Trophoblast cell (in vitro differentiated cells and primary cell): ENCODE measurements around the gene KRT3.
"Not testable (repeated sequence)": the region's sequence is repeated elsewhere in the genome, so short reads cannot be mapped to it uniquely, and the experiment has no call there.

ENCODE experiments used
- DNase-seq, 2 donors: peaks; one replicate each; pipeline ENCODE4 v3.0.0-alpha.2; 2016
- H2AFZ ChIP-seq: 2 replicates; pipeline ENCODE4 v1.6.1; 2013; ENCODE audit warnings: low read length, moderate library complexity, mild to moderate bottlenecking; ENCODE audit not compliant: insufficient read depth, poor library complexity
- H2AK5ac ChIP-seq: 2 replicates; pipeline ENCODE4 v1.6.1; 2013; ENCODE audit warnings: mild to moderate bottlenecking, low read length
- H2BK120ac ChIP-seq: 2 replicates; pipeline ENCODE4 v1.6.1; 2013; ENCODE audit warnings: low read length, mild to moderate bottlenecking, moderate library complexity; ENCODE audit not compliant: insufficient read depth, poor library complexity
- H2BK12ac ChIP-seq: 2 replicates; pipeline ENCODE4 v1.6.1; 2013; ENCODE audit warnings: mild to moderate bottlenecking, low read length, moderate library complexity
- H2BK5ac ChIP-seq: 2 replicates; pipeline ENCODE4 v1.6.1; 2013; ENCODE audit warnings: low read length, low read depth, moderate library complexity, mild to moderate bottlenecking; ENCODE audit not compliant: poor library complexity
- H3K14ac ChIP-seq: 2 replicates; pipeline ENCODE4 v1.6.1; 2013; ENCODE audit warnings: mild to moderate bottlenecking, low read length
- H3K18ac ChIP-seq: 2 replicates; pipeline ENCODE4 v1.6.1; 2013; ENCODE audit warnings: mild to moderate bottlenecking, low read length
- H3K23ac ChIP-seq: 2 replicates; pipeline ENCODE4 v1.6.1; 2013; ENCODE audit warnings: low read length
- H3K27ac ChIP-seq: 2 replicates; pipeline ENCODE4 v1.5.1; 2013; ENCODE audit warnings: low read depth, mild to moderate bottlenecking, inconsistent platforms, low read length, moderate library complexity
- H3K27me3 ChIP-seq: 2 replicates; pipeline ENCODE4 v1.6.1; 2013; ENCODE audit warnings: inconsistent platforms, mild to moderate bottlenecking, low read length, moderate library complexity; ENCODE audit not compliant: insufficient read depth
- H3K36me3 ChIP-seq, 2 experiments: 1 replicate in 1 of 2; 2 replicates in 1 of 2; pipeline ENCODE4 v1.6.1; 2013; ENCODE audit warnings: low read length in 2 of 2, mild to moderate bottlenecking in 2 of 2, moderate library complexity in 1 of 2; ENCODE audit not compliant: insufficient read depth in 2 of 2, control insufficient read depth in 1 of 2
- H3K4ac ChIP-seq: 2 replicates; pipeline ENCODE4 v1.6.1; 2013; ENCODE audit warnings: low read depth, mild to moderate bottlenecking, low read length, moderate library complexity
- H3K4me1 ChIP-seq, 2 experiments: 1 replicate in 1 of 2; 2 replicates in 1 of 2; pipeline ENCODE4 v1.6.1; 2013; ENCODE audit warnings: low read length in 2 of 2, mild to moderate bottlenecking in 2 of 2, moderate library complexity in 1 of 2; ENCODE audit not compliant: insufficient read depth in 2 of 2, control insufficient read depth in 1 of 2
- H3K4me2 ChIP-seq: 2 replicates; pipeline ENCODE4 v1.6.1; 2013; ENCODE audit warnings: inconsistent platforms, mild to moderate bottlenecking, low read length, moderate library complexity
- H3K4me3 ChIP-seq: 2 replicates; pipeline ENCODE4 v1.5.1; 2013; ENCODE audit warnings: mild to moderate bottlenecking, low read depth, low read length, inconsistent platforms
- H3K79me1 ChIP-seq: one replicate; pipeline ENCODE4 v1.6.1; 2013; ENCODE audit warnings: low read length
- H3K79me2 ChIP-seq: 2 replicates; pipeline ENCODE4 v1.6.1; 2013; ENCODE audit warnings: low read length, mild to moderate bottlenecking; ENCODE audit not compliant: control insufficient read depth, insufficient read depth, poor library complexity
- H3K9ac ChIP-seq: 2 replicates; pipeline ENCODE4 v1.6.1; 2013; ENCODE audit warnings: mild to moderate bottlenecking, low read length
- H3K9me3 ChIP-seq: 2 replicates; pipeline ENCODE4 v1.6.1; 2013; ENCODE audit warnings: low read depth, mild to moderate bottlenecking, control low read depth, inconsistent platforms, low read length; ENCODE audit not compliant: insufficient read depth
- H4K12ac ChIP-seq: 2 replicates; pipeline ENCODE4 v1.6.1; 2013; ENCODE audit warnings: low read depth, mild to moderate bottlenecking, low read length, moderate library complexity
- H4K8ac ChIP-seq: 2 replicates; pipeline ENCODE4 v1.6.1; 2013; ENCODE audit warnings: low read depth, mild to moderate bottlenecking, low read length, moderate library complexity
- H4K91ac ChIP-seq: one replicate; pipeline ENCODE4 v1.6.1; 2013; ENCODE audit warnings: low read depth, mild to moderate bottlenecking, low read length, moderate library complexity
- WGBS: extraction: QIAGEN DNeasy Blood & Tissue Kit; methylation state at CpG from one replicate; pipeline ENCODE4 v1.1.7; 2013; ENCODE audit warnings: missing lambda C conversion rate; ENCODE audit not compliant: insufficient read length, insufficient coverage; ENCODE audit errors: extremely low coverage; 5-methylcytosine and 5-hydroxymethylcytosine counted together

The KRT3 gene

DNA sequence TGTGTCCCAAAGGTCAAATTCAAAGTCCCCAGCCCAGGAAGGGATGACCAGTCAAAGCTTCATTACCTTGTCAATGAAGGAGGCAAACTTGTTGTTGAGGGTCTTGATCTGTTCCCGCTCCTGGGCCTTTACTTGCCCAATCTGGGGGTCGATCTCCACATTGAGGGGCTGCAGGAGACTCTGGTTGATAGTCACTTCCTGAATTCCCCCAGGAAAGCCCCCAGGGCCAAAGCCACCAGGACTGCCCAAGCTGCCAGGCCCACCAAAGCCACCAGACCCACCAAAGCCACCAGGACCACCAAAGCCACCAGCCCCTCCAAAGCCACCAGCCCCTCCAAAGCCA lies 614 bp downstream of the KRT3 start:
- not testable (repeated sequence) for H3K14ac ChIP-seq, H3K4me3 ChIP-seq, H3K4me2 ChIP-seq, H4K12ac ChIP-seq, H3K4ac ChIP-seq, H4K8ac ChIP-seq, H3K9me3 ChIP-seq, H3K23ac ChIP-seq, H3K18ac ChIP-seq, H3K36me3 ChIP-seq, H3K27me3 ChIP-seq, DNase-seq, H4K91ac ChIP-seq, H3K79me2 ChIP-seq, H2BK5ac ChIP-seq, H3K4me1 ChIP-seq, H2BK120ac ChIP-seq, H2AFZ ChIP-seq, H3K27ac ChIP-seq, H2BK12ac ChIP-seq, H3K9ac ChIP-seq, H2AK5ac ChIP-seq, H3K79me1 ChIP-seq
- WGBS, result no CpG with 5 or more reads among the region's 2 CpGs

DNA sequence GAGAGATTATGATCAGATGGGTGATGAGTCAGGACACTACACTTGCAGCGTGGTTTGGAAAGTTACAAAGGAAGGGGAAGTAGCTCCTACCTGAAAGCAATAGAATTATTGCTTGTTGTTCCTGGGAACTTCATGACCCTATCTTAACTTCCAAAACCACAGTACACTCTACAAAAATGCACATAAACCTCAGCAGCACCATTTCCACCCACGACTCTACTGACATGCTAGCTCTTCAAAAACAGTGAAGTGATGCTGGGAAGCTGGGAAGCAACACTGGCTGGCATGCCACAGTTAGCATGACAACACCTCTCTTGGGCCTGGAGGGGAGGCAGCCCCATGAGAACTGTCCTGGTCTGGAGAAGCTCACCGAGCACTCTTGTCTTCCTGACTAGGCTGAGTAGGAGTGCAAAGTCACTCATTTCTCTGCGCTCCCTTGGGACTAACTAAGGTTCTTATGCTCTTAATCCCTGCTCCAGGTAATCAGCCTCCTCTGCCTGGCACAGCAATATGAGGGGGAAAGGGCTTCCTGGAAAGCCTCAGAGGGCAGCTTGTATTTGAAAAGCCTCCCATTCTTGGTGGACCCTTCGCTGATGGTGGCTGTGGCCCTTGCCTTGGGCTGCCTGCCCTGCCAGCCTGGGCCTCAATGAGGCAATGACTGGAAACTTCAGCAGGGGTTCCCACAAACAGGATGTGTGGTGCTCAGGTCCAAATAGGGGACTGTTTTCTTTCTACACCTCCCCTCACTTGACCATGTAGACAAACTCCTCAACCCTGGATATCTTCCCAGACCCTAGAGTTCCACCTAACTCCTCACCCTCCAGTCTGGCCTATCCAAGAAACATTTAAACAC lies 1.2 kb downstream of the KRT3 start:
- H3K79me2 ChIP-seq, result no peaks in the 10 kb centered on the region
- H3K79me1 ChIP-seq, result no peaks in the 10 kb centered on the region
- H3K4me2 ChIP-seq, result no peak overlapping the region
- H4K91ac ChIP-seq, result no peak overlapping the region
- H3K18ac ChIP-seq, result no peak overlapping the region
- H2BK5ac ChIP-seq, result no peak overlapping the region
- H2AK5ac ChIP-seq, result no peak overlapping the region
- H2BK12ac ChIP-seq, result no peak overlapping the region
- no CpG with 5 or more reads among the region's 5 CpGs for WGBS
- no peaks in the 10 kb centered on the region for H3K36me3 ChIP-seq
- H3K9me3 ChIP-seq, result peaks cover 2% of the 10 kb centered on the region
- H3K14ac ChIP-seq, result no peak overlapping the region
- H3K27ac ChIP-seq, result no peak overlapping the region
- H2AFZ ChIP-seq, result no peak overlapping the region
- H3K9ac ChIP-seq, result no peak overlapping the region
- H4K8ac ChIP-seq, result no peak overlapping the region
- no peak overlapping the region for H3K4ac ChIP-seq
- no peak overlapping the region for H3K23ac ChIP-seq
- DNase-seq, result peak in 1 of 2 donors; percentile 65
- H2BK120ac ChIP-seq, result no peak overlapping the region
- H3K27me3 ChIP-seq, result no peaks in the 10 kb centered on the region
- H3K4me1 ChIP-seq, result no peaks in the 10 kb centered on the region
- H3K4me3 ChIP-seq, result no peak overlapping the region
- no peak overlapping the region for H4K12ac ChIP-seq

DNA sequence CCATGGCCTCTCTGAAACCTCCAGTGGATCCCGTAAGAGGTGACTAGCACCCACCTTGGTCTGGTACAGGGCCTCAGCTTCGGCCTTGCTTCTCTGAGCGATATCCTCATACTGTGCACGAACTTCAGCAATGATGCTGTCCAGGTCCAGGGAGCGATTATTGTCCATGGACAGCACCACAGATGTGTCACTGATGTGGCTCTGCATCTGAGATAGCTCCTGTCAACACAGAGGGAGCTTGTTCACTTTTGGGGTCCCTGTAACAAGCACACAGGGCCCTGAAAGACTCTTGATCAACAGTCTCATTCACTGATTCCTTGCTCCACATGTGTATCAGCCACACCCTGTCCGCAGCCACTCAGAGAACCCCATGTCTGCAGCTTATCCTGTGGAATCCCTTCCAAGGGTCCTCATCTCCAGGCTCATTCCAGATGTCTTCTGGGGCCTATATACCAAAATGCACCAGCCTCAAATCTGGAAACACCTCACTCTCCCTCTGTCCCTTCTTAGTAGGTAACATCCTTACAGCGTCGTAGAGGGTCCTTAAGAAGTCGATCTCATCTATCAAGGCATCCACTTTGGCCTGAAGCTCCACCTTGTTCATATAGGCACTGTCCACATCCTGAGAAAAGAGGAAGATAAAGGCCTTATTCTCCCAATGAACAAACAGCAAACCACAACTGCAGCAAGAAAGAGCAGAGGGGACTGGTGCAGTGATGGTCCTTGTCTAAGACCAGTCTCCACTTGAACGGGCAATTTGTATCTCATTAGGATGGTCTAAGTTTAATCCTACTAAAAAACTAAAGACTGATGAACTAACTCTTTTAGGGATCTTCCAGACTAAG lies 3.5 kb downstream of the KRT3 start:
- WGBS, result no CpG with 5 or more reads among the region's 10 CpGs
- H3K9ac ChIP-seq, result no peak overlapping the region
- no peak overlapping the region for H2BK12ac ChIP-seq

DNA sequence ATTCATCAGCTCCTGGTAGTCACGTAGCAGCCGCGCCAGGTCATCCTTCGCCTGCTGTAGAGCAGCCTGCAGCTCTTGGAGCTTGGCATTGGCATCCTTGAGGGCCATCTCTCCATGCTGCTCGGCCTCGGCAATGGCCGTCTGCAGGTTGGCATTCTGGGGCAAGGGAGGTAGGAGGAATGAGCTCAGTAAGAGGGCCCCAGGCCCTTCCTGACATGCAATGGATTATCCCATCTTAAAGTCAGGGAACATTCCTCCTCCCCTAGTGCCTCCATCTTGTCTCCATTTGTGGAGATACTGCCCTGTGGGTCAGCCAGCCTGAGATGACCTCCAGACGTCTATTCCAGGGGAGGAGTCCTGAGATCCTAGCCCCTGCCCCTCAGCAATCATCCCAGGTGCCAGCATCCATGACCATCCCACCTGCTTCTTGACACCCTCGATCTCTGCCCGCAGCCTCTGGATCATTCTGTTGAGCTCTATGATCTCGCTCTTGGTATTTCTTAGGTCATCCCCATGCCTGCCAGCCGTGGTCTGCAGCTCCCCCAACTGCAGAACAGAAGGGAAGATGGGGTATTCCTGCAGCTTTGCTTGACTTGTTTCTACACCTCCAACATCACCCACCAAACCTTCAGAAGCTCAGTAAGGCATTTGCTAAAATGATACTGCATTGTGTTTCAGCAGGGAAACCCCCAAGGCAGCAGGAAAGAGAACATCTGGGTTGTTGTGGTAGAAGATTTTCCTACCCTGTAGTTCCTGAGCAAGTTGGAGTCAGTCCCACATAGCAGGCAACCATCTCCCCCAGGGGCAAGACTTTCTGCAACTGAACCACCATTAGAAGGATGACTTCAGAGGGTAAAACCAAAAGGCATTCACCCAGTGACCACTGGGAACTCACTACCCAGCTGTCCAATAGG lies 4.4 kb downstream of the KRT3 start:
- Histone ChIP-seq H2BK5ac (no peak overlapping the region), H4K8ac (no peak overlapping the region), H3K14ac (no peak overlapping the region), H3K4me3 (no peak overlapping the region), H4K91ac (no peak overlapping the region), H3K9me3 (peaks cover 2% of the 10 kb centered on the region), H2BK120ac (no peak overlapping the region), H3K27ac (no peak overlapping the region), H2AFZ (no peak overlapping the region), H3K4me2 (no peak overlapping the region), H3K79me1 (no peaks in the 10 kb centered on the region), H3K23ac (no peak overlapping the region), H3K9ac (no peak overlapping the region), H3K4me1 (no peaks in the 10 kb centered on the region), H3K4ac (no peak overlapping the region), H3K36me3 (no peaks in the 10 kb centered on the region), H3K18ac (no peak overlapping the region), H3K27me3 (no peaks in the 10 kb centered on the region), H4K12ac (no peak overlapping the region), H2BK12ac (no peak overlapping the region), H2AK5ac (no peak overlapping the region), H3K79me2 (no peaks in the 10 kb centered on the region)
- DNase-seq, result no peak
- WGBS, result no CpG with 5 or more reads among the region's 12 CpGs

More for the DNA sequence above, 3.5 kb downstream of the KRT3 start:
- no peaks in the 10 kb centered on the region for H3K27me3 ChIP-seq
- H2BK5ac ChIP-seq, result no peak overlapping the region
- H4K91ac ChIP-seq, result no peak overlapping the region
- H4K8ac ChIP-seq, result no peak overlapping the region
- no peak for DNase-seq
- H3K4ac ChIP-seq, result no peak overlapping the region
- no peak overlapping the region for H4K12ac ChIP-seq
- peaks cover 2% of the 10 kb centered on the region for H3K9me3 ChIP-seq
- no peaks in the 10 kb centered on the region for H3K79me1 ChIP-seq
- H3K27ac ChIP-seq, result no peak overlapping the region
- no peaks in the 10 kb centered on the region for H3K4me1 ChIP-seq
- no peaks in the 10 kb centered on the region for H3K79me2 ChIP-seq
- no peak overlapping the region for H3K23ac ChIP-seq
- no peak overlapping the region for H2AK5ac ChIP-seq
- H3K4me3 ChIP-seq, result no peak overlapping the region
- no peaks in the 10 kb centered on the region for H3K36me3 ChIP-seq
- H3K4me2 ChIP-seq, result no peak overlapping the region
- no peak overlapping the region for H3K18ac ChIP-seq
- no peak overlapping the region for H3K14ac ChIP-seq
- no peak overlapping the region for H2AFZ ChIP-seq
- no peak overlapping the region for H2BK120ac ChIP-seq
